ENCODE data around the gene TNS3. TPM values are rescaled to one million over a fixed set of nuclear protein-coding genes. Genes with fewer than 3 reads are reported as not detected.

Gene TNS3
- total and polyA plus RNA-seq, 2 donors (not counting 3 experiments of a cell fraction or from before 2014, with no cell fraction given), result 10.4 to 45.1 TPM

DNA sequence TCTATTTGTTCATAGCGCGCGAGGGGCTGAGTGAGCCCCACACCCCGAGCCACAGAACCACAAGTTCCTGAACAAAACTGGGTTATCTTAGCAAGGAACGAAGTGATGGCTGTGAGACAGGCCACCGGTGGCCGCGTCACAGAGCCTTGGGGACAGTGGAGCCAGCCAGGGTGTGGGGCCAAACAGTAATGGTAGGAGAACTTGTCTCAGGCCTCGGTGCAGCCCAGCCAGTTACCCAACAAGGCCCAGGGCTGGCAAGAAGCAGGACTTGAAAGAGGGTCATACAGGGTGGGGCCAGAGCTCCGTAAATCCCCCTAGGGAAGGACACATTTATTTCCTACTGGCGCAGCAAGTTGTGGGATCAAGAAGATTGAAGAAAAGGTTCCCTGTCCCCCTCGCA is 39.4 kb upstream of the TNS3 start:
- Histone ChIP-seq H4K20me1 (replicated peaks; ENCODE audit: control insufficient read depth, extremely low read depth, insufficient read depth, low read length) (no peaks in the 10 kb centered on the region), H3K36me3 (ENCODE audit: control insufficient read depth in 2 of 2, extremely low read depth in 1 of 2, insufficient read depth in 2 of 2, low read length in 2 of 2) (no peaks in the 10 kb centered on the region), H3K4me3 (replicated peaks in 1 of 3; ENCODE audit: insufficient read depth in 1 of 3, low read depth in 1 of 3, low read length in 3 of 3) (no peak overlapping the region), H3K27me3 (ENCODE audit: control insufficient read depth in 2 of 2, insufficient read depth in 2 of 2, low read length in 2 of 2) (no peaks in the 10 kb centered on the region), H3K4me1 (ENCODE audit: control insufficient read depth, extremely low read depth, insufficient read depth, low read length) (no peaks in the 10 kb centered on the region), H3K79me2 (ENCODE audit: control insufficient read depth, insufficient read depth, low read length) (no peaks in the 10 kb centered on the region), H3K9ac (replicated peaks; ENCODE audit: extremely low read depth, insufficient read depth, low read length) (no peak overlapping the region), H2AFZ (ENCODE audit: low read depth, low read length) (no peak overlapping the region), H3K4me2 (ENCODE audit: insufficient read depth, low read length) (no peak overlapping the region), H3K9me3 (replicated peaks; ENCODE audit: control insufficient read depth, insufficient read depth, low read length) (no peaks in the 10 kb centered on the region), H3K9me1 (replicated peaks; ENCODE audit: control insufficient read depth, extremely low read depth, insufficient read depth, low read length) (no peaks in the 10 kb centered on the region), H3K27ac (ENCODE audit: insufficient read depth, low read depth, low read length) (no peak overlapping the region)
- intact Hi-C loops (cut with micrococcal nuclease), result no loop called here
- dilution Hi-C loops (cut with MboI; ENCODE audit: extremely low pct_ligation_motif_present, low sequenced_read_pairs), result no loop called here
- BruUV-seq (replicated peaks), result no TSS peak
- ChIA-PET CTCF (no interaction called here), POLR2A (no interaction called here)
- no peak for DNase-seq (ENCODE audit: low read depth, low spot score)
- TF ChIP-seq POLR2A (IDR thresholded peaks at IDR 0.05; ENCODE audit: low read depth, low read length), result no peak
- TF ChIP-seq, protein P1, sequence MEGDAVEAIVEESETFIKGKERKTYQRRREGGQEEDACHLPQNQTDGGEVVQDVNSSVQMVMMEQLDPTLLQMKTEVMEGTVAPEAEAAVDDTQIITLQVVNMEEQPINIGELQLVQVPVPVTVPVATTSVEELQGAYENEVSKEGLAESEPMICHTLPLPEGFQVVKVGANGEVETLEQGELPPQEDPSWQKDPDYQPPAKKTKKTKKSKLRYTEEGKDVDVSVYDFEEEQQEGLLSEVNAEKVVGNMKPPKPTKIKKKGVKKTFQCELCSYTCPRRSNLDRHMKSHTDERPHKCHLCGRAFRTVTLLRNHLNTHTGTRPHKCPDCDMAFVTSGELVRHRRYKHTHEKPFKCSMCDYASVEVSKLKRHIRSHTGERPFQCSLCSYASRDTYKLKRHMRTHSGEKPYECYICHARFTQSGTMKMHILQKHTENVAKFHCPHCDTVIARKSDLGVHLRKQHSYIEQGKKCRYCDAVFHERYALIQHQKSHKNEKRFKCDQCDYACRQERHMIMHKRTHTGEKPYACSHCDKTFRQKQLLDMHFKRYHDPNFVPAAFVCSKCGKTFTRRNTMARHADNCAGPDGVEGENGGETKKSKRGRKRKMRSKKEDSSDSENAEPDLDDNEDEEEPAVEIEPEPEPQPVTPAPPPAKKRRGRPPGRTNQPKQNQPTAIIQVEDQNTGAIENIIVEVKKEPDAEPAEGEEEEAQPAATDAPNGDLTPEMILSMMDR (IDR thresholded peaks at IDR 0.05; ENCODE audit: extremely low read depth in 1 of 2, insufficient read depth in 1 of 2, low read depth in 1 of 2, low read length in 2 of 2), result no peak
- TF ChIP-seq MYC (IDR thresholded peaks at IDR 0.05; ENCODE audit: low read depth, low read length), result no peak
- TF ChIP-seq JUN (IDR thresholded peaks at IDR 0.05; ENCODE audit: borderline replicate concordance, insufficient read depth, insufficient read length, low read depth), result no peak
- no peak for TF ChIP-seq GATA2 (IDR thresholded peaks at IDR 0.05; ENCODE audit: insufficient read depth, insufficient read length, low read depth, low read length)
- TF ChIP-seq POLR2AphosphoS5 (IDR thresholded peaks at IDR 0.05; ENCODE audit: insufficient read depth, low read depth, low read length), result no peak
- TF ChIP-seq, protein P2, sequence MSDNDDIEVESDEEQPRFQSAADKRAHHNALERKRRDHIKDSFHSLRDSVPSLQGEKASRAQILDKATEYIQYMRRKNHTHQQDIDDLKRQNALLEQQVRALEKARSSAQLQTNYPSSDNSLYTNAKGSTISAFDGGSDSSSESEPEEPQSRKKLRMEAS (IDR thresholded peaks at IDR 0.05; ENCODE audit: insufficient read depth, insufficient read length), result no peak
- TF ChIP-seq EZH2 (IDR thresholded peaks at IDR 0.05; ENCODE audit: borderline replicate concordance, low read depth, low read length, severe bottlenecking), result no peak
- TF ChIP-seq FOS (IDR thresholded peaks at IDR 0.05; ENCODE audit: borderline replicate concordance, insufficient read depth, low read length), result no peak
- FAIRE-seq, result no peak

Data from endothelial cell of umbilical vein (primary cell).